GM19372 (cell line): ENCODE results near the gene EVX1.

Source experiments
- ATAC-seq: cut with Tn5 transposase; IDR thresholded peaks from one replicate; pipeline ENCODE4 v1.9.1; 2021; ENCODE audit warnings: mild to moderate bottlenecking, low read depth, moderate library complexity; ENCODE audit not compliant: unreplicated experiment

Gene EVX1

DNA sequence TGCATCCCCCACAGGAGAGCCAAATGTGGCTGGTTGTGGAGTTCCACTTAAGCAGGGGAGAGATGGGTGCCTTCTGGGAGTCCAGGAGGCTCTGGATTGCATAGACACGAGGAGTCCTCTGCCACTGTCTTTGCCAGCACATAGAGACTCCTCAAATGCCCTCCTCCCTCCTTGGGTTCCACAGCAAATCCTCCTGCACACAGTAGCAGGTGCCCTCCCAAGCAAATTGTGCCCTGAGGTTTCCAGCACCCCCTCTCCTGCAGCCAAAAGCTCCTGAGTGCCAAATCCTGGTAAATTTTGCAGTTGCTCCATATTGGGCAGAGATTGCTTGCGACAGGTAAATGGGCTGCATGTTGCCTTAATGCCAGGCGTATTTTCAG is 5.8 kb downstream of the EVX1 start:
- no peak for ATAC-seq

DNA sequence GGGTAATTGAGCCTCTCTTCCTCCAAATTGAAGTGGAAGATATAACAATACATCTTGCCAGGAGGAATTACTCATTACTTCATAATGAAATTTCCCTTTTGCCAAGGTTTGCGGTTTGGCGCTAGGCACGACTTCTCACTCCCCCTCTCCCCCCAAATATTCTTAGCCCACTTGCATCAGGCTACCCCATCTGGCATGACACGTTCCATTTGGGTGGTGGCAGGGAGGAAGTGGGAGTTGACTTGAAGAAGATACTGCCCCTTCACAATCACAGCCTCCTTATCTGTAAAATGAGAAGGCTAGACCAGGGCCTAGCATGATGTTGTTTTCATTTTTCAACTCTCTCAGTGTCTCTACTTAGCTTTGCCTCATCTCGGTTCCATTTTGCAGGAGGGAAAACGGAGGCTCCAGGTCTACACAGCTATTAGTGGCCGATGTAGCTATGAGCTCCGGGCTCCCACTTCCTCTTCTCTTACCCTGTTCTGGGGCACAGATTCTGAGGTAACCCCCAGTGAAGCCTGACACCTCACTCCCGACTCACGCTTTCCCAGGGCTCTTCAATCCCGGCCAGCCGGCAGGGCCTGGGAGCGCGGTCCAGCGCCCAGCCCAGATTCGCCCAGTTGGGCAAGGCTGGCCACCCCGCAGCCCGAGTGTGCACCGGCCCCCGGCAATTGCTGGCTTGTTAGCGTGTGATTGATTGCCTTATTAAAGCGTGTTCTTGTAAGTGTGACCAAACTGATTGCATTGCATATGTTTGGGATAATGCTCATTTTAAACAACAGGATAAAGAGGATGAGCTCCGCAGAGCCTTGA is 6.5 kb downstream of the EVX1 start:
- ATAC-seq: no peak

DNA sequence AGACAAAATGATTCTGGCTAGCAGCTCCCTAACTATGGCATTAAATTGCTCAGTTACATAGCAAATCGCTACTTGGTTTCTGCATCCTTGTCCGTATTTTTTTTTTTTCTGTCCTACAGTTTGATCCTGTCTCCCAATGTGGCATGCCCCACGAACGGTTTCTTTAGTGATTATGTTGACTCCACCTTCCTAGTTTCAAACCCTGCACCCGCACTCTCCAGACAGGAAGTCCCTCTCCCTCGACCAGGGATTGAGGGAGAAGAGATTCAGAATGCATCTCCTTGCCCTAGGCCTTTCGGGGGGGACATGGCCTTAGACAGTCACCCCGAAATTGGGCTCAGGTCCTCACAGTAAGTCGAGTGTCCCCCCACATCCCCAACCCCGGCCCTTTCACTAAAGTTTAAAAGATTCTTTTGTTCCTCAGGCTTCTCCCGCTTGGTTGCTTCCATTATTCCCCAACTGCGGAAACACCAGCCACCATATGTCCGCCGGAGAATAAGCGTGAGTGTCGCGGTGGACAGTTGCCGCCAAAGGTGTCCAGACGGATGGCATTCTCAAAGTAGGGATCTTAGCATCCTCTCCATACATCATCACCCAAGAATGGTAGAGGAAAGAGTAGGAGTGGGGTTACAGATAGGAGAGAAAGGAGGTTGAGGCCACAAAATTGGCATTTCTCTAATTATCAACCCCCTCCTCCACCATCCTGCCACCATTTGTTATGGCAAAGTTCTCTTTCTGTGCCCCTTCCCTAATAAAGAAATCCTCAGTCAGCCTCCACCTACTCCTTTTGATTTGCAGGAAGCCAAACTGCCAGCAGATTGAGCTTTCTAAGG is 7.3 kb downstream of the EVX1 start:
- ATAC-seq: no peak

DNA sequence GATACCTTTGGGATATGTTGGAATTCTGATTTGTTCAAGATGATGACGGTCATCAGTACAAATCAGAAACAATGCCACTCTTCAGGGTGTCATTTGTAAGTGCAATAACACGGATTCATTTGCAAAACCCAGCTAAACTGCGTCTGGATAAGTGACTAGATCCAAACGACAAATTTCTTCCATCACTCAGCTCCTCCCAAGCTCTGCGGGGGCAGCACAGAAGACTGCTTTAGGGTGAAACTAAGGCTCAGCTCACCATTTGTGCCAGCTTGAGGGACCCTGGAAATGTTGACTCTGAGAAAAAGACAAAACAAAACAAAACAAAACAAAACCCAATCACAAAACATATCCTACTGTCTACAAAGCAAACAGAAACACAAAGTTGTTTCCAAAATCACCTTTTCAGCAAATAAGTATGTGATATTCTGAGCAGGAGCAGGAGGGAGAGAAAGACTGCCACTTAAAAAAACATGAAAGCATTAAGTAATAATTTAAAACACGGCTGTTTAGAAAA is 8.0 kb downstream of the EVX1 start:
- no peak for ATAC-seq

DNA sequence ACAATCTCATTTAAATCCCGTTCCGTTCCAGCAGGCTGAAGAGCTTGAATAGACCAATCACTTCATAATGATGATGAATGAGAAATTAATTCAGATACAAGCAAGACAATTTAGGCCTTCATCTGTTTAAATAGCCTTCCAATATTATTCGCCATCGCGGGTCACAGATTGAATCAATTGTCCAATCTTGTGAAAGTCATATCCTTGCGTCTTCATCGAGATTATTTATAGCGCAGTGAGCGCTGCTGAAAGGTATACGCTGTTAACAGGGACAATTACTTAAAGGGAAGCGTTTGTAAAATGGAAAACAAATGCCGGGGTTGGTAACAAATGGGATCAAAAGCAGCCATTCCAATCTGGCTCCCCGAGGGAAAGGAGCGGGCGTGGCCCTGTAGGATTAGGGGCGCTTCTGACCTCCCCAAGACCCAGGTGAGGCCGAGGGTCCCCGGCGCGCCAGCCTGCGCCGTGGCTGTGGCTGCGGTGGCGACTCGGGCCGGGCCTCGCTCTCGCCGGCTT is 8.6 kb downstream of the EVX1 start:
- no peak for ATAC-seq

DNA sequence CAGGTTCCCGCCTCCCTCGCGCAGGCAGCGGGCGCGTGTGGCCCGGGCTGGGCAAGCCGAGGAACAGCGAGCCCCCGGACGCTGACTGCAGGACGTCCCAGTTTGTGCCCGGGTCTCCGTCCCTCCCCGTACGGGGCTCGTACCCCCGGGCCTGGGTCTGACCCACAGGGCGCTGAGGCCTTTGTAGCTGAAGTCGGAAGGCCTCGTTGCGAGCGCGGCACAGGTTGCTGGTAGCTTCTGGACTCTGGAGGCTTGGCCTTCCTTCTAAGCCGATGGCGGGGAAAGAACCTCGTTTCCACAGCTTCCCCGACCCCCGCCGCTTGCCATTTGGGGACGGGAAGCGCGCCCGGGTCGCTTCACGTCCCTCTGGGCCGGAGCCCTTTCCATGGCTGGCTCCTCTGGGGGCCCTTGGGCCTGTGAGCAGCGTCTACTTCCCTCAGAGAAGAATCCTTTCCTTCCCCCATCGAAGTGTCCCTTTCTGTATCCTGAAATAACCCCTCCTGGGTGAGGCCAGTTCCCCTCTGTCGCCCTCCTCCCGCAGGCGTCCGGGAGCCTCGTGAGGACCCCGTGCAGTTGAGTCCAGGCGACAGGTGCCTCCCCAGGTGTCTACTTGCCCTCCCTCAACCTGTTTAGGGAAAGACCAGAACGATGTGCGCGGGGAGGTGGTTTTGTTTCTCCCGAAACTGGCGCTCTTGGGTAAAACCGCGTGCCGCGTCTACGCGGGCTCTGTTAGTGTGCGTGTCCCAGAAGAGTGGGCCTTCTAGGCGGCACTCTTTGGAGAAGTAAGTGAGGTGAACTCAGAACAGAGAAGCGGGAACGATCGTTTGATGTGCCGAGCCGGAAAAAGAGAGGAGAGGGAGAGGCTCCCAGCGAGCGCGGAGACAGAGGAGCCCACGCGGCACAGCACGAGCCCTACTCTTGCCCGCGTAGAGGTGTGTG is 9.3 kb downstream of the EVX1 start:
- no peak for ATAC-seq

DNA sequence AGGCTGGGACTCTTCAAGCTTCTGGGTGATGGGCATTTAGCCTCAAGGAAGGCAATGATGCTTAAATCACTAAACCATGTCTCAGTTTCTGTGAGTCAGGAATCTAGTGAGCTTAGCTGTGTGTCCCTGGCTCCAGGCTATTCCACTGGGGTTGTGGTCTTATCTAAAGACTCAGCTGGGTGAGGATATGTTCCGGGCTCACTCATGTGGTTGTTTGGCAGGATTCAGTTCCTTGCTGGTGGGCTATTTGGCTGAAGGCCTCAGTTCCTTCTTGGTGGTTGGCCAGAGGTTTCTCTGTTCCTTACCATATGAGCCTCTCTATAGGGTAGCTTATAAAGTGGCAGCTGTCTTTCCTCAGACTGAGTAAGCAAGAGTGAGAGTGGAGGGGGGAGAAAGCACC is 12.0 kb downstream of the EVX1 start:
- no peak for ATAC-seq

DNA sequence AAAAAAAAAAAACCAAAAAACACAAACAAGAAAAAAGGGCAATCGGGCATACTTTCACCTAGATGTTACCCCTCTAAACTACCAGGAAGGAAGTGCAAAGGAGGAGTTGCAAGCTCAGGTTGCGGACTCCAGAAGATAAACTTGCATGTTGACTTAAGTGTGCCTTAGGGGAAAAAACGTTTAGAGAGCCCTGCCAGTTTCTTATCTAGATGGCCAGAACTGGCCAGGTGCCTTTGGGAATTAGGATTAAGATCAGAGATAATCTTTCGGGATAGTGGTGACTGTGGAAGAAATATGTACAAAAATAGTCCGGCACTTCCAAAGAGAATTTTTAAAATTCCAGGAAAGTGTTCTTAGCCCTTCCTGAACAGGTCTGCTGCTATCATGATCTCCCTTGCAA is 17.6 kb downstream of the EVX1 start:
- ATAC-seq: no peak

DNA sequence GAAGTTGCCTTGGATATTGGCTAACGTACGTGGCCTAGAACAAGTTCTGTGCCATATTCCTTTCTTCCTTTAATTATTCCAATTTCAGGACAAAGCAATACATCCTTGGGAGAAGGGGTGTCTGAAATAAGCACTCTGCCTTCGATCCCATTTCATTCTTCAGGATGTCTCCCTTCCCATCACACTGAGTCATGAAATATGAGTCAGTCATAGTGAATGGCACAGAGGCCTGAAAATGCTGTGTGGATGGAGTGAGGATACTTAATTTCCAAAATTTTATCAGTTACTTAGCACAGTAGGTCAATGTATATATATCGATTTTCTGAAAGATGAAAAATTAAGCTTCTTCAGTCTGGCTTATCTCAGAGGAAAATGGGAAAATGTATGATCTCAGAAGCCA is 19.5 kb downstream of the EVX1 start:
- no peak for ATAC-seq

DNA sequence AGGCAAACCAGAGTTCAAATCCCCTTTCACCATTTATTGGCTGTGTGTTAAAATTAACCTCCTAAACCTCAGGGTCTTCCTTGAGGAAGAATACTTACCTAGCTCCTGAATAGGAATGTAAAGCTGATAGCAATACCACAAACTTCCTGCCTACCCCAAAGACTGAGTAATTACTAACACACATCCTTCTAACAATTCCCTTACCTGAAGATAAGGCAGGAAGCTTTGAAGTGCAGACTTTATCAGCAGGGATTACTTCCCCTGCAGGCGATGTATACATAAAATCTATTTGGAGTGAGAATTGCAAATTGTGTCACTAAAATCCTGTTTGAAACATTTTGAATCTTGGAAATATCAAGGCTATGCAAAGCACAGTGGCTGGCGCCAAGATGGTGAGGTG is 21.2 kb downstream of the EVX1 start:
- ATAC-seq: no peak

DNA sequence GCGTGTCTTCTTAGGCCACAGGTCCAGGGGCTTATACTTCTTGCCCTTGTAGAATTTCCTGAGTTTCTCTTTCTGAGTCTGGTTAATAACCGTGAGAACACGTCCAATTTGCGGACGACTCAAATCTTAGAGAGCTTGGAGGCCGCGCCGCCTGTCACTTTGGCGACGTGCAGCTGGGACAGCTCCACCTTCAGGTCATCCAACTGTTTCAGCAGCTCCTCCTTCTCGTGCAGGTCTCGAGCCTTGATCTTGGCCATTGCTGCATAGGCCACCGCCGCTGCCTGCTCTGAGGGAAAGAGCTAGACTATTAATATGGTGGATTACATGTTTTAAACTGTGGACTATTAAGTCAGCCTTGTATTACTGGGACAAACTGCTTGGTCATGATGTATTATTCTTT is 26.9 kb downstream of the EVX1 start:
- ATAC-seq: no peak

DNA sequence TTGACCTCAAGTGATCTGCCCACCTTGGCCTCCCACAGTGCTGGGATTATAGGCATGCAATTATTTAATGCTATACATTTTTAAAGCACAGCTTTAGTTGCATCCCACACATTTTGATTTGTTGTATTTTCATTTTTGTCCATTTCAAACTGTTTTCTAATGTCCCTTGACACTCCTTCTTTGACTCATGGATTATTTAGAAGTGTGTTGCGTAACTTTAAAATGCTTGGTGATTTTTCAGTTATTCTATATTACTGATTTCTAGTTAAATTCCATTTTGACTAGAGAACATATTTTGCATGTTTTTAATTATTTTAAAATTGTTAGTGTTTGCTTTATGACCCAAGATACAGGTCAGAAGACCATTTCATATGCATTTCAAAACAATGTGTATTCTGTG is 28.8 kb downstream of the EVX1 start:
- no peak for ATAC-seq

DNA sequence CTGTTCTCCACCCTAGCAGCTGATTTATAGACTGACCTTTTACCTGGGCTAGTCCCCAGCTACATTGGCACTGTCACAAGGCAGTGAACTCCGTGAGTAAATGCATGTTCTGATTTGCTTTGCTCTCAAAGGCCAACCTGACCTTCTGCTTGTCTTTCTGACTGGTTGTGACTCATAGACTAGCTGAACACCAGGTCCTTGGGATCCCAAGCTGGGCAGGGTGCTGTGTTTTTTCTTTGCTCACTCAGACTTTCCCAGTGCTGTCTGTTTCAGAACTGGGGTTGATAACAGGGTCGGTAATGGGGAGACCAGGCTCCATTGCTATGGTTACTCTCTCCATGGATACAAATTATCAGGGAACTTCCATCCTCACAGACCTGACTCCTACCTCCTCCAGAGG is 35.0 kb downstream of the EVX1 start:
- ATAC-seq: no peak

DNA sequence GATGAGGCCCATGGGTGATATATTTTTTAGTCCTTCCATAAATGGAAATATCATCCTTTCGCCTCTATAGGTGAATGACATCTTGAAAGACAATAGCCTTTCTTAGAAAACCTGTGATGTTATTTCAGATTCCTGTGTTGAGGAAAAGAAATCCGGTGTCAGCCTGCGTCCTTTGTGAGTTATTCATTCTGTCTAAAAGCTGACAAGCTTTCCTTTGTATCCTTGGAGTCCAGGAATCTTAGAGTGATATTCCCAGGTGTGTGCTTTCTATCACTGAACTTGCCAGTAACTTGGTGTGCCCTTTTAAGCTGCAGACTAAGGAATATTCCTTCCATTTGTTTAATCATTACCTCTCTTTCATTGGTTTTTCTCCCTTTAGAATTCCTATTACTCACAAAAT is 41.0 kb downstream of the EVX1 start:
- ATAC-seq: no peak

DNA sequence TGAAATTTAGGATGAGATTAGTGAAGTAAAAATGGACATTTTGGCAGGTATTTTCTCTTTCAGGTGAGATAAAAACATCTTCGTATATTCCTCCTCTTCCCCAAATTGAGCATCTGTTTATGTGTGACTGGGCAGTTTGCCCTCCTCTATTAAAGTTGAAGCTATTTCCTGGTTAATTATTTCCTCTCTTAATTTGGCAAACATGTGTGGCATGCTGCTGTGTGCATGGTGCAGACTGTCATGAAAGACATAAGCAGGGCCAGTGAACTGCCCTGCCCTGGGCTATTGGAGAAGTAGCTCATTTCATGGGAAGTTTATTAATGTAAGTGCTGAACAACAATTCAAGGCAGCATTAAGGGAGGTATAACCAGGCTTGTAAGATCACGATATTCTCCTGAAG is 52.6 kb downstream of the EVX1 start:
- no peak for ATAC-seq

DNA sequence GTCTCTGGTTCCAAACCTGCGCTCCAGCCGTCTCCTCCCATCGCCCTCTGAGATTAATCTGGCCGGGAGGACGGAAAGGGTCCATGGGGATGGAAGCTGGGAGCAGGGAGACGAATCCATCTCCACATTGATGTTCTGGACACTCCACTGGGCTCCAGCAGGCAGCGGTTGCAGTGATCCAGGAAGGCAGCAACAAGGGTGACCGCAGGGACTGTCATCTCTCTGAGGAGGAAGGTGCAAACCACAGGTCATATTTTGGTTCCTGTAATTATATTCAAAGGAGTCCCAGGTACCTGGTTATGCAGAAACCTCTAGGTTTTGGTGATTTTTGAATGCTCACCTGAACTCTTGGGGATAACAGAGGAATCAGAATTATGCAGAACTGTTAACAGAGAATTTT is 54.8 kb downstream of the EVX1 start:
- no peak for ATAC-seq
